NCI-H1930 (cell line): ENCODE measurements around the gene SMOC2.

Experiments used
- DNase-seq, 2 experiments: peaks; one replicate each; lab custom pipeline; 2025; lab: John Stamatoyannopoulos, UW

The SMOC2 gene, protein sequence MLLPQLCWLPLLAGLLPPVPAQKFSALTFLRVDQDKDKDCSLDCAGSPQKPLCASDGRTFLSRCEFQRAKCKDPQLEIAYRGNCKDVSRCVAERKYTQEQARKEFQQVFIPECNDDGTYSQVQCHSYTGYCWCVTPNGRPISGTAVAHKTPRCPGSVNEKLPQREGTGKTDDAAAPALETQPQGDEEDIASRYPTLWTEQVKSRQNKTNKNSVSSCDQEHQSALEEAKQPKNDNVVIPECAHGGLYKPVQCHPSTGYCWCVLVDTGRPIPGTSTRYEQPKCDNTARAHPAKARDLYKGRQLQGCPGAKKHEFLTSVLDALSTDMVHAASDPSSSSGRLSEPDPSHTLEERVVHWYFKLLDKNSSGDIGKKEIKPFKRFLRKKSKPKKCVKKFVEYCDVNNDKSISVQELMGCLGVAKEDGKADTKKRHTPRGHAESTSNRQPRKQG

DNA sequence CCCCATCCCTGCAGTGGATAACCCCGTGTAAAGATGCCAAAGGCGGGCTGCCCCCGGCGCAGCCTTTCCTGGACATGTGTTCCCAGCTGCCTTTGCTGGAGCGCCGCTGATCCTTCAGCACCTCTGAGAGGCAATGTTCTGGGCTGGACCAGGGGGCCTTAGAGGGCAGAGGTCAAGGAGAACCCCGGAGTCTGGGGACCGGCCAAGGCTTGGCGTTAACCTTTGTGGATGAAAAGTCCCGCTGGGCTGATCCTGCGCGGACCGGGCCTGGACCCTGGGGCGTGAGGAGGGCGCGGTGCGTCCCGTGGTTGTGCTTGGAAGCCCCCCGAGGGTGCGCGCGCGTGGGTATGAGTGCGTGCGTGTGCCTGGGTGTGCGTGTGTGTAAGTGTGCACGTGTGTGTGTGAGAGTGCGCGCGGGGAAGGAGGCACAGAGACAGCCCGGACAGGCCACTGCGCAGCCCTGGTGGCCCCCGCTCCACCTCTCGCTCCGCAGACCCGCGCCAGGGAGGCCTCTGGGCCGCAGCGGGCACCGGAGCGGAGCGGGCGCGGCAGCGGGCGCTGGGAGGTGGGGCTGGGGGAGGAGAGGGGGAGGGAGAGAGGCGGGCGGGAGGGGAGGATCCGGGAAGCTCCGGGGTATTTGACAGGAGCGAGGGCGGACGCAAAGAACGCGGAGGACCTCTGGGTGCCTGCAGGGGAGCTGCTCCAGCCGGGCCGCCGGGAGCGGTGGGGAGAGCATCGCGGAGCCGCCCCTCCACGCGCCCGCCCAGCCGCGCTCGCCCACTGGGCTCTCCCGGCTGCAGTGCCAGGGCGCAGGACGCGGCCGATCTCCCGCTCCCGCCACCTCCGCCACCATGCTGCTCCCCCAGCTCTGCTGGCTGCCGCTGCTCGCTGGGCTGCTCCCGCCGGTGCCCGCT, at the start of gene SMOC2:
Gene SMOC2 (plus strand): TSS at position 665 of the 914 bp plus-strand sequence. CDS start 187 bp downstream, at position 852.
- no peak for DNase-seq

DNA sequence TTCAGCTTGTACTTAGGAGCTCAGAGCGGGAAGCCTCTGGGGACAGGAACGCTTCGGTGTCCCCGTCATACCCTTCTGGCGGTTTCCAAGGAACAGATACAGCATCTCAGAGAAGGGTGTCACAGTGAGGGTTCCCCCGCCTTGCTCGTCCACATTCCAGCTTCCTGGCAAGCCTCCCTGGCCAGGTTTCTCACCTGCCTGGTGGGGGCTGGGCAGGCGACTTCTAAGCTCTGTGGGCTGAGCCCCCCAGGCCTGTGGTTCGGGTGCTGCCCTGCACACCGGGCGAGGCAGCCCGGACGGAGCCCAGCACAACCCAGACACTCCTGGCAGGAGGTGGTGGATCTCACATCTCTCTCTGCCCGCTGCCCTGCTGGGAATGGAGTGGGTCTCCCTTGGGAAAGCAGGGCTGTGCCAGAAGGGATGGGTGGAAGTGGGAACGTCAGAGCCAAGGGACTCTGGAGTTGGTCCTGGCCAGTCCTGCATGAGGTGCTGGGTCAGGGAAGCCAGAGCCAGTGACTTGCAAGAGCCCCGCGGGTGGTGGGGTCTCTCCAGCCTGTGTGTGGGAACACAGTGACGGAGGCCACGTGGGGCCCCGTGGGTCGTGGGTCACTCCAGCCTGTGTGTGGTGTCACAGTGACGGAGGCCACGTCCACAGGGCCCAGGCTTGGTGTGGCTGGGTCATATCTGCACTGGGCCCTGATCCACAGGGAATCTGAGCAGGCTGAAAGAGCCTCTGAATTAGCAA, 47.7 kb upstream of the SMOC2 start:
- DNase-seq = no peak

DNA sequence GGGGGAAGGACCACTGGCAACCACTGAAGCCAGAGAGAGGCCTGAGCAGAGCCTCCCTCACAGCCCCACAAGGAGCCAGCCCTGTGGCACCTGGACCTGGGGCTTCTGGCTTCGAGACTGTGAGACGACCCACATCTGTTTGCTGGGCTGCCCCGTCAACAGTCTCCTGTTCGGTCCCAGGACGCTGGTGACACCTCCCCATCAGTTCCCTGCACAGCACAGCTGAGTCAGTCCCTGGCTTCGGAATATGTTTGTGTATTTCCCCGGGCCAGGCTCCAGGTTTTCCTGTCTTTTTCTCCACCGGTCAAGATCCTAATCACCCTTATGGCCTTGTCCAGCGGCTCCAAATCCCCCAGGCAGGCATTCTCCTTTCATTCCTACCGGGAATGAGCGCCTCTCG, 46.4 kb upstream of the SMOC2 start:
- DNase-seq = no peak

DNA sequence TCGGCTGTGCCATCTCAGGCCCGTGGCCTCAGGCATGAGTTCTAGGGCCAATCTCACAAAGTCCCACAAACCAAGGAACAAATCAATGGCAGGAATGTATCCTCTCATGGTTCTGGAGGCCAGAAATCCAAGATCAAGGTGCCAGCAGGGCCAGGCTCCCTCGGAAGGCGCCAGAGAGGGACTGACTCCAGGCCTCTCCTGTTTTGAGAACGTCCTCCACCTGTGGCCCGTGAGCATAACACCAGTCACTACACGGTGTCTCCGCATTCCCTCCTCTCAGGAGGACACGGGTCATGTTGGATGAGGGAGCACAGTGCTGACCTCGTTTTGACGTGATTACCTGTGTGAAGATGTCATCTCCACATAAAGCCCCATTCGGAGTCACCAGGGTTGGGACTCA, 45.0 kb upstream of the SMOC2 start:
- DNase-seq = no peak

DNA sequence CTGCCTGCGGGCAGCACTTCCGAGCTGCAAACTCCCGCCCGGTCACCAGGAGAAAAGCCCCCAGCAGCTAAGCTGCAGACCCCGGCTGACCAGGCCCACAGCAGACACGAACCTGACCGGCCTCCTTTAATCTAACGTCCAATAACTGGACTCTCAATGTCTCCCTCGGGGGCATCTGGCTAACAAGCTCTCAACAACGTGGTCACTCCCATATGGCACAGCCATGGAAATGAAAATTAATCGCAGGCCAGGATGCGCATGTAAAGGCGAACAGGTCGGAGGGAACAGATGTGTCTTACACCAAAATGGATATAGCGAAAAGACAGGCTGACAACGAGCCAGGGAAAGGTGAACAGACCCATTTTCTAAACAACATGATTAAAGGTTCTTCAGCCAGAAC, 44.4 kb upstream of the SMOC2 start:
- DNase-seq = no peak

DNA sequence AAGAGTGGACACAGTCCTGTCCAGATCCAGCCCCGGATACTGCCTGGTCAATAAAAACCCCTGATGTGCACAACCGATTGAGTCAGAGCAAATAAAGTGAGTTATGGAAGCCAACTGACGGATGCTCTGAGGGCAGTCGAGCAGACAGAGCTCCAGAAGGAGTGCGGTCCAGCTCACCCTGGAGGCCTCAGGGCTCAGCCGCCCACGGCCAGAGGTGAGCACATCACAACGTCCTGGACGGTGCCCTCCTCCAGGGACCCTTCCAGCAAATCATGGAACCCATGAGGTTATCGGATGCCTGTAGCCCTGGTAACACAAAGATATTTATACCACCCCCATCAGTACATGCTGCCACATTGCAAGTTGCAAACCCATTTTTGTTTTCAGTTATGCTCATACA, 44.0 kb upstream of the SMOC2 start:
- DNase-seq = no peak

DNA sequence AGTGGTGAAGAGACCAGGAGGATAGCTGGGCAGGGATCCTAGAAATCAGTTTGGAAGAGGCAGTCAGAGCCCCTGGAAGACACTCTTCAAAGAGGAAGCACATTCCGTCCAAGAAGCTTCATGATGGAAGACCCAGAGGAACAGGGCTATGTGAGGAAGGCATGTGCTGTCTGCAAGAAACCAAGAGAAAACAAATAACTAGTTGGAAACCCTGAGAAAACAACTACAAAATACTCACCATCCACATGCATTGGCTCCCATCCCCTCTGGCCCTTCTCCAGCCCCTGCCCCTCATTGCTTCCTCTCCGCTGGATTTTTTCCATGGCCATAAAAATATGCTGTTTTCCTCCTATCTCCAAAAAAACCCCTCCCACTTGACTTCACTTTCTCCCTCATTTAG, 40.9 kb upstream of the SMOC2 start:
- DNase-seq = no peak

DNA sequence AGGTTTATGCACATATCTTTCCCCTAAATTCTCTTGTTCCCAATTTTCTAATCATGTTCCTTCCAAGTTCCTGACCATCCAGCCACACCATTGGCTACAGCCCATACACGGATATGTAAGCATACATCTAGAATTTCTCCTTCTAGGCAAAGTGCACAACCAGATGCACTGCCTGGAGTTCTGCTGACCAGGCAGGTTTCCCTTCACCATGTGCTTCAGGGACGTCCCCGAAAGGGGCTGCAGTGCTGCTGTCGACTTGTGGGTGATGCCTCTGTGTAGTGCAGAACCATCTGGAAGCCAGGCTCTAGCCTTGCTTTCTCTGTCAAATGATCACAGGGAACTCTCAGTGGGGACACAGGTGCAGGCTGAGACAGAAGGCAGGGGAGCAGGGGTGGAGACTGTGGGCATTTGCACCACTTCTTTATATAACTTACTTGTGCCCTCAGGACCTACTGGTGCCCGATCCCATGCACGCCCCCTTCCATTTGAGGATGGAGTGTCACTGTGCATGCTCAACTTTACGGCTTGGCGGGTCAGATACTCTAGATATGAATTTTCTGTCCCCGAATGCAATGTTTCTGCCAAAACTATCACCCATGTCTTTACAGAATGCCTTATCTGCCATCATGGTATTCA, 37.5 kb upstream of the SMOC2 start:
- no peak for DNase-seq

DNA sequence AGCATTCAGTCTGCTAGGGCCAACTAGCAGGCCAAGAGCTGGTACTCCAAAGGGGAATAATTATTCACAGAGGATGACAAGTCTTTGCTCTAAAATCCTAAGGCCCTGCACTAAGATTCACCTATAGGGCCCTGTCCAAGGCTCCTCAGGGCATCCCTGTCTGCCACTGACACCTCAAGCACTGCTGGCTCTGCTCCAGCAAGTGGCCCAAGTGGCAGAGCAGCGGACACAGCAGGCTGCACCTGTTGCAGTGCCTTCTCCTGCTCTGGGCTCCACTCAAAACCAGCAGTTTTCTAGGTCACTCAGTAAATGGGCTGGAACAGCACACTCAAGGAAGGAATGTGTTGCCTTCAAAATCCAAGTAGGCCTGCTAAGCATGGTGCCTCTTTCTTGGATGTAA, 36.4 kb upstream of the SMOC2 start:
- no peak for DNase-seq

DNA sequence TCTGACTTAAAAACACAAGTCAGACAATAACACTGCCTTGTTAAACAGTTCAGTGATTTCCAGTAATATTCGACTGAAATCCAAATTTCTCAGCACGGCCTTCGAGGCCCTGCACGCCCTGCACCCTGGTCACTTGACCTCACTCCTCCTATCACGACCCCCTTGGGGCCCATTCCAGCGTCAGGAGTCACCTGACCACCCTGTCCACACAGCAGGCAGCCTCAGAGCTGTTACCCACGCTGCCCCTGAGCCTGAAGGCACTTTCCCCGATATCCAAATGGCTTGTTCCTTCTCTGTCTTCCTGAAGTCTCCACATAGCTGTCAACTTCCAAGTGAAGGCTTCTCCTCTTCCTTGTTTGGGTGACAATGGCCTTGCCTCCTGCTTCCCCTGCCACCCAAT, 33.1 kb upstream of the SMOC2 start:
- DNase-seq = no peak

DNA sequence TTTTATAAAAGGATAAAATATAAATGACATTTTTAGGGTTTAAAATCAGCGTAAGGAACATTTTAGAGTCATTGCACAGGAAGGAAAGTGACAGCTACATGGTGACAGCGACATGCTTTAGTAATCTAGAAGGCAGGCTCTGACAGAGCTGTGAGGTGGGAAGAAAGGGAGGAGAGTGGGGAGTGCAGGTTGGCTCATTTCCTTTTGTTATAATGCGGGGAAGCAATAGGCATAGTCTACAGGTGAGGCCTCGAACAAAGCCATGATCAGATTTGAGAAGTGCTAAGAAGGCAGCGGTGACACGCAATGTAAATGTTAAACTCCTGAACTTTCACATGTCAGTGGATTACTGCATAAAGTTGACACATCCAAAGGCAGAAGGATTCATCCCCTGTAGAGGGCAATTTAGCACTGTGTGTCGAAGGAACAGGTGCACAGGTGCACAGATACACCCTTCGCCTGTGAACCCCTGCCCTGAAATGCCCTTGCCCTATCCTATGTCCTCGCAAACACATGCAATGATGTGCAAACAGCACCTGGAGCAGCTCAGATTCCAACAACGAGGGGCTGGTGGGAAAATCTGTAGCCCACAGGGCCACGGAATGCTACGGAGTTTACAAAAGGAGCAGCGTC, 32.4 kb upstream of the SMOC2 start:
- DNase-seq = no peak

DNA sequence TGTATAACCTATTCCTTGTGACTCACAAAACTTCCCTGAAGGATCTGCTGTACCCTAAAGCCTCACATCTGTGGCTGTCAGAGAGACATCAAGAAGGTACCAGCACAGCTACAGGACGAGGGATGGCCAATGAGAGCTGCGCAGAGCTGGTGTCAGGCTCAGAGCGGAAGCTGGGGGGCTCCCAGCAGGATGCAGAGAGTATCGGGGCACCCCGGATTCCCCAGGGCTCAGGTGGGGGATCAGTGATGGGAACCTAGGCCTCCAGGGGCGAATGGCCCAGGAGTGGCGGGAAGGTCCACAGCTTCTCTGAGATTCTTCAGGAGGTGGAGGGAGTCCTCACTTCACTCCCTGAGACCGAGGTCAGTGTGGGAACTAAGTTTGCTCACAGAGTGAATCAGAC, 30.9 kb upstream of the SMOC2 start:
- DNase-seq = no peak

DNA sequence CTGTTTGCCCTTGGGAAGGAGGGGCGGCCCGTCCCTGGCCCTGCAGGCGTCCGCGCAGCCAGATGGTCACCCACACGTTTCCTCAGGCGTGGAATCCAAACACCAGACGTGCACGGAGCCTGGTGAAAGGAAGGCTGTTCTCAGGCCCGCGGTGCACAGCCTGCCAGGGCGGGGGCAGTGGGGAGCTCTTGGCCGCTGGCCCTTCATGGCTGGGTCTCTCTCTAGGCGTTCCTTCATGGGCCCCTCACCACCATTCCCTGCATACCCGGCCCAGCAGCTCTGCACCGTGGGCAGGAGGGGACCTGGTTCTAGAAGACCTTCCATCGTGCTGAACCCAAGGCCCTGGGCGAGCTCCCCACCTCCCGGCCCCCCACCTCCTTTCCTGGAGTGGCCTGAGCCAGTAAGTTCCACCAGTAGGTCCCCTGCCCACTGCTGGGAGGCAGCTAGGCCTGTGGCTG, 30.4 kb upstream of the SMOC2 start:
- DNase-seq = no peak

DNA sequence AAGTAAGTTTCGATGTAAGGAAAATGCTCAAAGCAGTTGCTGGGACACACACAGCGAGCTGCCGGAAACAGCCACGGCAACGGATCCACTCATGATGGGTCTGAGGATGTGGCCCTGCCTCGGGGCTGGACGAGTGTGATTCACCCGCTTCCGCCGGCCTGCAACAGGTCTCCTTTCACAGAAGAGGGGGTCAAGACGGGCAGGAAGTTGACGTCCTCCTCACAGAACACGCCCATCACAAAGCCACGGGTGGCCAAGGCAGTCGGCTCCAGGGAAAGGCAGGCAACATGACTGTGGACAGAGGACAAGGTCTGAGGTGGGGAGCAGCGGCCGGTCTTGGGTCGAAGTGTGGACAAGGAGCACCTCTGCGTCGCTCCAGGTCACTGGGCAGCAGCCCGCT, 29.9 kb upstream of the SMOC2 start:
- DNase-seq = no peak

DNA sequence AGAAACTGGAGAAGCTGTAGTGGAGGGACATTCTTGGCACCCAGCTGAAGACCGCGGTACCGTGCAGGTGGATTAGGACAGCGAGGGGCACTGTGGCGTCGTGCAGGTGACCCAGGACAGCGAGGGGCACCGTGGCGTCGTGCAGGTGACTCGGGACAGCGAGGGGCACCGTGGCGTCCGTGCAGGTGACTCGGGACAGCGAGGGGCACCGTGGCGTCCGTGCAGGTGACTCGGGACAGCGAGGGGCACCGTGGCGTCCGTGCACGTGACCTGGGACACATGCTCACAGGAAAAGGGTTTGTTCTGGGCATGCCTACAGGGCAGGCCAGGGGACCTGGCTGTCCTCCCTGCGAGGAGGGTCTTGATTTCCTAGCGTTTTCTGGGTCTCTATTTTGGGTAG, 29.2 kb upstream of the SMOC2 start:
- no peak for DNase-seq

DNA sequence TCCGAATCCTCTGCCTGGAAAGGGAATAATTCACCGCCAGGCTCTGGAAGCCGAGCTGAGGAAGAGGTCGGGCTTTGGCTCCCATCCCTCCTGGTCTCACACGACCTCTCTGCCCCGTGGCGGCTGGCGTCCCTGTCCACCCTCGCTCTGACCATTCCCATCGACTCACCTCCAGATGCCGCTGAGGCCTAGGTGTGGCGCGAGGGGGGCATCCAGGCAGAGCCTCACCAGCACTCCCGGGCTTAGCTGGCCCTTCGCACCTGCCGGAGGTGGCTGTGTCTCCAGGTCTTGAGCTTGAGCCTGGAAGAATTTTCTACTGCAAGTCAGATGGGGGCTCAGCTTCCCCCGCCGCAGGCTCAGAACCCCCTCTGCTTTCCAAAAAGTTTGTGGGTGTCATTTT, 28.5 kb upstream of the SMOC2 start:
- DNase-seq = no peak

DNA sequence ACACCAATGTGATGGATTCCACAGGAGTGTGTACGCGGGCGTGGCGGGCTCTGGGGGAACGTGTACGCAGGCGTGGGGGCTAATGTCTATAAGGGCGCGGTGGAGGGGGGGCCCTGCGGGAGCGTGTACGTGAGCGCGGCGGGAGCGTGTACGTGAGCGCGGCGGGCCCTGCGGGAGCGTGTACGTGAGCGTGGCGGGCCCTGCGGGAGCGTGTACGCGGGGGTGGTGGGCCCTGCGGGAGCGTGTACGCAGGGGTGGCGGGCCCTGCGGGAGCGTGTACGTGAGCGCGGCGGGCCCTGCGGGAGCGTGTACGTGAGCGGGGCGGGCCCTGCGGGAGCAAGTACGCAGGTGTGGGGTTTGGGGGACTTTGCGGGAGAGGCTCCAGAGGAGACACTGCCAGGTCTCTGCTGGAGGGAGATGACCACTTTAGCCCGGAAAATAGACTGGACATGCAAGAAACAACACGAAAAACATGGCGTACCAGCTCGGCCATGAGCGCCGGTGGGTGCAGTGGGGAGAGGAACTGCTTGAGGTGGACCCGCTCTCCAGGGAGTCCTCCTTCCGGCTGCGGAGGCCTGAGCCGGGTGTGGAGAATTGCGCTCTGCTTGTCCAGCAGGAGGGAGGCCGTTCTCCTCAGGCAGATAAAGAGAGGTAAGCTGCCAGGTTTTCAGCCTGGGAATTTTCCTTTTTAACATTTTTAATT, 27.8 kb upstream of the SMOC2 start:
- DNase-seq = no peak

DNA sequence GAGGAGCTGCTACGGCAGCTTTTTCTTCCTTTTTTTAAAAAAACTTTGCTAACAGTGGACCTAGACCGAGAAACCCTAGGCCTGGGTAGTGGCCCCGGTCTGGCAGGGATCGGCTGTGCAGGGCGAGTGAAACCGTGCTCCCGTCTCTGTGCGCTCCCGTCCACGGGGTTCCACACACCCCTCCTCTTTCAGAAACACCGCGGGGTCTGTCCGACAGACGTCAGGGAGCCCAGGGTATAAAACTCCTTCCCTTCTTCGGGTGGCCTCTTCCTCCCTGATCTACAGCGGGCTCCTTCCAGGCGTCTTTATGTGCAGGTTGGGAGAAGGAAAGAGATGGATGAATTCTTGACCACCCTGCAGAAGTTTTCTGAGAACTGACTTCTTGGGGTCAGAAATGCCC, 27.1 kb upstream of the SMOC2 start:
- no peak for DNase-seq

DNA sequence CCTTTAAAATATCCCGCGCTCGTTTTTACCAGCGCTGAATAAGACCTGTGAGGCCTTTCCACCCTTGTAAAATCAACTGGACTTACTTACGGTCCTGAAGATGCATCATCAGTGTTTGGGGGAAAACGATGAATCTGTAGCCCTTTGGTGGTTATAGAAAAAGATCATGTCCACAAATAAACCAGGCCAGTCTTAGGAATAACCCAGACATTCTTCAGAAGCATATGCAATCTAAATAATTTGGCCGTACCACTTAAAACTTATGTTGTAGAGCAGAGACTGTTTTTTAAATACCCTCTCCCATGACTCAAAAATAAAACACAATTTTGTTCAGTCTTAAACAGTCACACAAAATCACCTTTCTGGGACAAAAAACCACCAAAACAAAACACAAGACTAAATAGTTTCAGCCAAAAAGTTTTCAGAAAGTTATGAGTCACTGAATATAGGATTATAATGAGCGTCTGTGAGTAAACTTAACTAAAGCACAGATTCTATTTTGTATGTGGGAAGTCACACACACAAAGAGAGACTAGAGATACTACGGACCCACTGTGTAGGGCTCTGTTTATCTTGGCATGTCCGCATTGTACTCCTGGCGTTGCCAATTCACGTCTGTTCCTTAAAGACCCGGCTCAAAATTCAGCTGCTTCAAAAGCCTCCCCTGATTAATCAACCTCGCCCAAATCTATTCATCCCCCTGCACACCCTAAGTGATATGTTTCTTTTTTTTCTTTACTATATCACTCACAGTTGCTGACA, 26.5 kb upstream of the SMOC2 start:
- DNase-seq = no peak
